SK-N-SH (cell line): ENCODE measurements around the gene MLLT10. TPM values are rescaled to one million over a fixed set of nuclear protein-coding genes. Genes with fewer than 3 reads are reported as not detected.

Source experiments
- CTCF ChIA-PET: fragments of 300-600, 350-600 bp; formaldehyde crosslinking; extraction: SDS; loops from one replicate; lab custom pipeline; 2021; lab: Yijun Ruan, JAX
- POLR2A ChIA-PET: fragments of 350-600 bp; sonication (Branson Sonifier 250); formaldehyde crosslinking; extraction: SDS; loops from one replicate; lab custom pipeline; 2020; ENCODE audit warnings: antibody characterized with exemption, inconsistent platforms; lab: Yijun Ruan, JAX
- DNase-seq: peaks from one replicate; pipeline ENCODE4 v3.0.0; 2012
- H2AFZ ChIP-seq: fragments of 200-600 bp; sonication (generic); 2 replicates; pipeline ENCODE4 v1.8.1; 2016; ENCODE audit warnings: antibody characterized with exemption, mild to moderate bottlenecking, low read depth
- H3F3A ChIP-seq: fragments of 200-600 bp; sonication (generic); replicated peaks from 2 replicates; pipeline ENCODE3; 2016; ENCODE audit warnings: antibody characterized with exemption, mild to moderate bottlenecking; ENCODE audit not compliant: insufficient read depth
- H3K27ac ChIP-seq, 2 experiments: fragments of 200-500 bp in 1 of 2; fragments of 200-600 bp in 1 of 2; sonication (Bioruptor generic) in 1 of 2; sonication (generic), shearing (Covaris generic) in 1 of 2; 2 replicates each; pipeline versions ENCODE4 v1.5.1 to v1.6.1; 2014 to 2016; ENCODE audit warnings: low read depth in 2 of 2, inconsistent platforms in 1 of 2, low read length in 1 of 2, mild to moderate bottlenecking in 1 of 2, mixed read lengths in 1 of 2
- H3K27me3 ChIP-seq: fragments of 200-600 bp; sonication (generic), shearing (Covaris generic); 2 replicates; pipeline ENCODE4 v1.6.1; 2016; ENCODE audit warnings: mixed run types; ENCODE audit not compliant: insufficient read depth
- H3K36me3 ChIP-seq, 2 experiments: fragments of 200-500 bp in 1 of 2; fragments of 200-600 bp in 1 of 2; sonication (Bioruptor generic) in 1 of 2; sonication (generic) in 1 of 2; replicated peaks in 1 of 2; 2 replicates each; pipeline versions ENCODE3 to v1.5.1; 2014 to 2016; ENCODE audit warnings: low read length in 1 of 2, mild to moderate bottlenecking in 1 of 2; ENCODE audit not compliant: insufficient read depth in 2 of 2, control insufficient read depth in 1 of 2
- H3K4me1 ChIP-seq, 2 experiments: fragments of 200-500 bp in 1 of 2; fragments of 200-600 bp in 1 of 2; sonication (Bioruptor generic) in 1 of 2; sonication (generic), shearing (Covaris generic) in 1 of 2; 2 replicates each; pipeline versions ENCODE4 v1.5.1 to v1.6.1; 2014 to 2016; ENCODE audit warnings: low read depth in 1 of 2, low read length in 1 of 2, mixed run types in 1 of 2; ENCODE audit not compliant: insufficient read depth in 2 of 2, control insufficient read depth in 1 of 2
- H3K4me2 ChIP-seq: fragments of 200-600 bp; sonication (generic), shearing (Covaris generic); 2 replicates; pipeline ENCODE4 v1.6.1; 2017; ENCODE audit warnings: mixed run types
- H3K4me3 ChIP-seq, 2 experiments: fragments of 200-500 bp in 1 of 2; fragments of 200-600 bp in 1 of 2; sonication (Bioruptor generic) in 1 of 2; sonication (generic), shearing (Covaris generic) in 1 of 2; 2 replicates each; pipeline versions ENCODE4 v1.5.1 to v1.8.1; 2014 to 2016; ENCODE audit warnings: low read depth in 2 of 2, inconsistent platforms in 1 of 2, low read length in 1 of 2, mild to moderate bottlenecking in 1 of 2, mixed read lengths in 1 of 2, moderate library complexity in 1 of 2
- H3K79me2 ChIP-seq: fragments of 200-600 bp; sonication (generic); 2 replicates; pipeline ENCODE4 v1.8.1; 2017; ENCODE audit warnings: mild to moderate bottlenecking; ENCODE audit not compliant: insufficient read depth
- H3K9ac ChIP-seq: fragments of 200-600 bp; sonication (generic); 2 replicates; pipeline ENCODE4 v1.6.1; 2017; ENCODE audit warnings: mixed run types
- H3K9me2 ChIP-seq: fragments of 200-600 bp; sonication (generic); 2 replicates; pipeline ENCODE4 v1.6.1; 2017; ENCODE audit warnings: mixed run types
- H3K9me3 ChIP-seq: fragments of 200-600 bp; sonication (generic); 2 replicates; pipeline ENCODE4 v1.6.1; 2017; ENCODE audit warnings: mixed run types, mild to moderate bottlenecking, moderate library complexity
- H4K20me1 ChIP-seq: fragments of 200-600 bp; sonication (generic); 2 replicates; pipeline ENCODE4 v1.6.1; 2017; ENCODE audit warnings: mild to moderate bottlenecking, mixed run types; ENCODE audit not compliant: insufficient read depth
- CHD2 ChIP-seq: fragments of 150-350 bp; IDR thresholded peaks from 2 replicates; pipeline ENCODE4 v1.6.1; 2018; ENCODE audit warnings: low read length; ENCODE audit not compliant: partially characterized antibody
- EZH2phosphoT487 ChIP-seq: fragments of 200-600 bp; sonication (generic); IDR thresholded peaks from 2 replicates; pipeline ENCODE4 v1.6.1; 2017; ENCODE audit warnings: low read depth, mixed run types, mild to moderate bottlenecking, antibody characterized with exemption, moderate library complexity, borderline replicate concordance
- FOSL2 ChIP-seq: IDR thresholded peaks from 2 replicates; pipeline ENCODE4 v1.4.0; 2012; ENCODE audit warnings: low read depth, mild to moderate bottlenecking, moderate library complexity, borderline replicate concordance
- FOXJ3 ChIP-seq: sonication (generic); formaldehyde crosslinking; IDR thresholded peaks from 2 replicates; pipeline ENCODE4 v1.5.1; 2020; ENCODE audit warnings: mild to moderate bottlenecking, missing genetic modification reagents
- FOXM1 ChIP-seq: IDR thresholded peaks from 2 replicates; pipeline ENCODE4 v1.4.0; 2012; ENCODE audit warnings: low read depth, mild to moderate bottlenecking
- GABPA ChIP-seq: IDR thresholded peaks from 2 replicates; pipeline ENCODE4 v1.4.0; 2012; ENCODE audit warnings: low read depth, mild to moderate bottlenecking
- JUND ChIP-seq: IDR thresholded peaks from 2 replicates; pipeline ENCODE4 v1.4.0; 2012
- NFIC ChIP-seq: IDR thresholded peaks from 2 replicates; pipeline ENCODE4 v1.4.0; 2012; ENCODE audit warnings: borderline replicate concordance
- PBX3 ChIP-seq: IDR thresholded peaks from 2 replicates; pipeline ENCODE4; 2012
- RCOR1 ChIP-seq: fragments of 150-350 bp; IDR thresholded peaks from 2 replicates; pipeline ENCODE4 v1.6.1; 2017; ENCODE audit warnings: antibody characterized with exemption, low read length
- SIN3A ChIP-seq: IDR thresholded peaks from 2 replicates; pipeline ENCODE4 v1.6.1; 2012; ENCODE audit warnings: low read depth, mild to moderate bottlenecking, low read length, moderate library complexity, borderline replicate concordance
- TAF1 ChIP-seq: IDR thresholded peaks from 2 replicates; pipeline ENCODE4 v1.6.1; 2012; ENCODE audit warnings: low read depth, mild to moderate bottlenecking, low read length, moderate library complexity, borderline replicate concordance
- TCF12 ChIP-seq: IDR thresholded peaks from 2 replicates; pipeline ENCODE4 v1.4.0; 2012
- TEAD4 ChIP-seq: IDR thresholded peaks from 2 replicates; pipeline ENCODE4 v1.4.0; 2012; ENCODE audit warnings: mild to moderate bottlenecking, borderline replicate concordance; ENCODE audit not compliant: insufficient read depth
- USF1 ChIP-seq: IDR thresholded peaks from 2 replicates; pipeline ENCODE4 v1.4.0; 2012; ENCODE audit warnings: low read depth, borderline replicate concordance
- YY1 ChIP-seq: IDR thresholded peaks from 2 replicates; pipeline ENCODE4 v1.4.0; 2012; ENCODE audit warnings: low read depth, mild to moderate bottlenecking
- WGBS: methylation state at CpG from one replicate; pipeline ENCODE4 v1.1.6; 2017; ENCODE audit warnings: low lambda C conversion rate; 5-methylcytosine and 5-hydroxymethylcytosine counted together
- polyA plus RNA-seq, 3 experiments: library from polyadenylated mRNA; depleted of rRNA; stranded (reverse); fragments of >200 nt; gene quantifications; 2 replicates each; pipeline ENCODE4 v1.2.3, GENCODE V29; 2012
- TF ChIP-seq, protein P1 (sequence below): fragments of 150-350 bp; IDR thresholded peaks from 2 replicates; pipeline ENCODE4 v1.6.1; 2017; ENCODE audit warnings: antibody characterized with exemption, low read length, low read depth, borderline replicate concordance

The MLLT10 gene
- polyA plus RNA-seq, 1 of the 3 experiments (the other 2 are of a cell fraction), result 26.0 TPM

DNA sequence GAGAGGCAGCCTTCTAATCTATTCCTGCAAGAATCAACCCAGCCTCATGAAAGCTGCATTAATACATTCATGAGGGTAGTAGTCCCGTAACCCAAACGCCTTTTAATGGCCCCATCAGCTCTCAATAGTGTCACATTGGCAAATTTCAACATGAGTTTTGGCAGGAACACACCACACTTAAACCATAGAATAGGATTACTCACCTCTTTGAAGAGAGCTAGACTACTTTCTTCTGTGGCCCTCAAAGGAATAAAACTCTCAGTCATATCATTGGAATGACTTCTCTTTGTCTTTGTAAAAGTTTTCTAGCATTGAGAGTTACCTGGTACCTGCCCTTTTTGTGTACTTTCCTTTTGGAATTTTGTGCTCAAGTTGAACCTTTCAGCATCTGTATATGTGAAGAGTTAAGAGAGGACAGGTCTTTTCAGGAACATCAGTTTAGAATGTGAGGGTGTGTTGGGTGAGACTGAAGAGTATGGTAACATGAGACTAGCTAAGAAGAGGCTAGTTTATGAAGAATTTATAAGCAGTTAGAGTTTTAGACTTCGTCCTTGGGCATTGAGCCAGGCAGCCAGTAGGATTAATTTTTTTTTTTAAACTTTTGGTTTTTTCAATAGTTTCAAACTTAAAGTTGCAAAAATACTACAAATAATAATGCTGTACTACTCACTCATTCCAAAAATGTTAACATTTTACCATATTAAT, 92.6 kb downstream of the MLLT10 start:
- no peak overlapping the region for H3K9ac ChIP-seq
- no peak overlapping the region for H3K4me3 ChIP-seq
- whole genome bisulfite sequencing, result 96% methylated on average over 3 of the region's 3 CpGs
- ChIA-PET CTCF (interaction anchor here (0.6 kb wide), 1 partner anchor 11 kb away, joined by 3 read pairs; no protein-coding TSS in a partner anchor), POLR2A (interaction anchor here (0.7 kb wide), 1 partner anchor 12 kb away, joined by 3 read pairs; no protein-coding TSS in a partner anchor)
- H3K4me1 ChIP-seq, result peaks cover 0 to 8% of the 10 kb centered on the region in 2 experiments; a peak in 2 of 4 replicates
- H3K79me2 ChIP-seq, result peaks cover 18% of the 10 kb centered on the region; the same call in 1 of the 2 replicates
- H3K27me3 ChIP-seq, result no peaks in the 10 kb centered on the region
- peaks cover 7% of the 10 kb centered on the region for H3F3A ChIP-seq
- no peak for TF ChIP-seq TEAD4
- no peak for TF ChIP-seq USF1
- TF ChIP-seq FOSL2, result no peak
- no peak for TF ChIP-seq GABPA
- no peak for TF ChIP-seq FOXJ3 (CRISPR knock-in tag)
- TF ChIP-seq TAF1, result no peak
- no peak for TF ChIP-seq YY1
- TF ChIP-seq RCOR1, result no peak
- no peak for TF ChIP-seq EZH2phosphoT487
- TF ChIP-seq, protein P1, sequence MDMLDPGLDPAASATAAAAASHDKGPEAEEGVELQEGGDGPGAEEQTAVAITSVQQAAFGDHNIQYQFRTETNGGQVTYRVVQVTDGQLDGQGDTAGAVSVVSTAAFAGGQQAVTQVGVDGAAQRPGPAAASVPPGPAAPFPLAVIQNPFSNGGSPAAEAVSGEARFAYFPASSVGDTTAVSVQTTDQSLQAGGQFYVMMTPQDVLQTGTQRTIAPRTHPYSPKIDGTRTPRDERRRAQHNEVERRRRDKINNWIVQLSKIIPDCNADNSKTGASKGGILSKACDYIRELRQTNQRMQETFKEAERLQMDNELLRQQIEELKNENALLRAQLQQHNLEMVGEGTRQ, result no peak
- no peak for TF ChIP-seq NFIC
- TF ChIP-seq PBX3, result no peak
- TF ChIP-seq TCF12, result no peak
- TF ChIP-seq FOXM1, result no peak
- H3K4me2 ChIP-seq, result no peak overlapping the region
- H3K27ac ChIP-seq, result no peak overlapping the region
- no peaks in the 10 kb centered on the region for H3K9me2 ChIP-seq
- peaks cover 31 to 42% of the 10 kb centered on the region in 2 experiments for H3K36me3 ChIP-seq
- DNase-seq, result no peak
- no peaks in the 10 kb centered on the region for H4K20me1 ChIP-seq
- H2AFZ ChIP-seq, result no peak overlapping the region
- H3K9me3 ChIP-seq, result no peaks in the 10 kb centered on the region

GRCh38 chr10:21627331-21627730, 93.3 kb downstream of the MLLT10 start:
- Histone ChIP-seq H3F3A (peaks cover 7% of the 10 kb centered on the region), H2AFZ (no peak overlapping the region), H3K36me3 (peaks cover 34 to 47% of the 10 kb centered on the region in 2 experiments), H3K9me2 (no peaks in the 10 kb centered on the region), H3K79me2 (peaks cover 18% of the 10 kb centered on the region; the same call in 1 of the 2 replicates), H3K9me3 (no peaks in the 10 kb centered on the region), H3K4me1 (peaks cover 0 to 8% of the 10 kb centered on the region in 2 experiments; a peak in 2 of 4 replicates), H3K4me2 (no peak overlapping the region), H3K4me3 (no peak overlapping the region), H3K27ac (no peak overlapping the region; a peak in 1 of 4 replicates), H4K20me1 (no peaks in the 10 kb centered on the region), H3K27me3 (no peaks in the 10 kb centered on the region), H3K9ac (no peak overlapping the region)
- TF ChIP-seq SIN3A (no peak), PBX3 (no peak), JUND (no peak), CHD2 (no peak), GABPA (no peak)
- POLR2A ChIA-PET, result interaction anchor here (0.6 kb wide), 1 partner anchor 10 kb away, joined by 3 read pairs; no protein-coding TSS in a partner anchor
- CTCF ChIA-PET, result interaction anchor here (0.6 to 0.9 kb wide), 2 partner anchors 9 to 34 kb away, joined by 3 read pairs; no protein-coding TSS in a partner anchor
- DNase-seq, result no peak
